Endothelial cell of umbilical vein (primary cell): ENCODE results near the gene FOXP1. TPM values are rescaled to one million over a fixed set of nuclear protein-coding genes. Genes with fewer than 3 reads are reported as not detected.
"Not testable (repeated sequence)": the region's sequence is repeated elsewhere in the genome, so short reads cannot be mapped to it uniquely, and the experiment has no call there.

Source experiments
- BruUV-seq: library from RNA; stranded (reverse); fragments of 400-500 nt; replicated peaks from 2 replicates; lab custom pipeline; 2021; lab: Mats Ljungman, UMichigan
- CTCF ChIA-PET: fragments of 300-600, 350-600 bp; sonication (Branson Sonifier 250); formaldehyde crosslinking; loops from one replicate; lab custom pipeline; 2021; ENCODE audit warnings: antibody characterized with exemption, inconsistent platforms; lab: Charles Lee
- POLR2A ChIA-PET: fragments of 300-600, 350-600 bp; sonication (Branson Sonifier 250); formaldehyde crosslinking; loops from one replicate; lab custom pipeline; 2021; ENCODE audit warnings: antibody characterized with exemption, inconsistent platforms; lab: Charles Lee
- DNase-seq: peaks from one replicate; pipeline ENCODE4 v3.0.0-alpha.2; 2011; ENCODE audit warnings: low read depth, low spot score
- FAIRE-seq: peaks from 2 replicates; lab custom pipeline; 2011; peaks lifted over from hg19 to GRCh38; lab: Jason Lieb, UNC
- H2AFZ ChIP-seq: 2 replicates; pipeline ENCODE4 v1.6.0; 2012; ENCODE audit warnings: low read depth, low read length, control low read depth, inconsistent platforms
- H3K27ac ChIP-seq: 2 replicates; pipeline ENCODE4 v1.5.1; 2011; ENCODE audit warnings: low read depth, mild to moderate bottlenecking, control low read depth, low read length, moderate library complexity; ENCODE audit not compliant: insufficient read depth
- H3K27me3 ChIP-seq, 2 experiments: 2 replicates each; pipeline versions ENCODE4 v1.6.0 to v1.6.1; 2011; ENCODE audit warnings: low read length in 2 of 2, mixed read lengths in 1 of 2; ENCODE audit not compliant: control insufficient read depth in 2 of 2, insufficient read depth in 2 of 2
- H3K36me3 ChIP-seq, 2 experiments: 2 replicates in 1 of 2; 3 replicates in 1 of 2; pipeline ENCODE4 v1.5.1; 2011; ENCODE audit warnings: low read length in 2 of 2, mild to moderate bottlenecking in 1 of 2, moderate library complexity in 1 of 2; ENCODE audit not compliant: control insufficient read depth in 2 of 2, insufficient read depth in 2 of 2; ENCODE audit errors: extremely low read depth in 1 of 2
- H3K4me1 ChIP-seq: 3 replicates; pipeline ENCODE4 v1.5.1; 2011; ENCODE audit warnings: mild to moderate bottlenecking, low read length; ENCODE audit not compliant: control insufficient read depth, insufficient read depth; ENCODE audit errors: extremely low read depth
- H3K4me2 ChIP-seq: 2 replicates; pipeline ENCODE4 v1.6.1; 2011; ENCODE audit warnings: low read length, control low read depth, mixed read lengths; ENCODE audit not compliant: insufficient read depth
- H3K4me3 ChIP-seq, 3 experiments: fragments of 200-600 bp in 1 of 3; sonication (generic), shearing (Covaris generic) in 1 of 3; replicated peaks in 1 of 3; 2 replicates each; pipeline ENCODE4 v1.5.1; 2011 to 2016; ENCODE audit warnings: control low read depth in 3 of 3, low read length in 3 of 3, mild to moderate bottlenecking in 2 of 3, inconsistent platforms in 1 of 3, low read depth in 1 of 3, moderate library complexity in 1 of 3; ENCODE audit not compliant: insufficient read depth in 1 of 3
- H3K79me2 ChIP-seq: 2 replicates; pipeline ENCODE4 v1.6.0; 2012; ENCODE audit warnings: low read length, inconsistent platforms; ENCODE audit not compliant: control insufficient read depth, insufficient read depth
- H3K9ac ChIP-seq: replicated peaks from 2 replicates; pipeline ENCODE3; 2011; ENCODE audit warnings: low read length, control low read depth; ENCODE audit not compliant: insufficient read depth; ENCODE audit errors: extremely low read depth
- H3K9me1 ChIP-seq: replicated peaks from 3 replicates; pipeline ENCODE4 v1.6.0; 2011; ENCODE audit warnings: mild to moderate bottlenecking, low read length; ENCODE audit not compliant: control insufficient read depth, insufficient read depth; ENCODE audit errors: extremely low read depth
- H3K9me3 ChIP-seq: replicated peaks from 2 replicates; pipeline ENCODE4 v1.5.1; 2012; ENCODE audit warnings: low read length, inconsistent platforms; ENCODE audit not compliant: control insufficient read depth, insufficient read depth
- H4K20me1 ChIP-seq: replicated peaks from 2 replicates; pipeline ENCODE3; 2011; ENCODE audit warnings: mild to moderate bottlenecking, low read length; ENCODE audit not compliant: control insufficient read depth, insufficient read depth; ENCODE audit errors: extremely low read depth
- CTCF ChIP-seq, 2 donors: IDR thresholded peaks; 1 replicate in 1 of 2; 2 replicates in 1 of 2; pipeline ENCODE4 v1.5.1; 2011; ENCODE audit warnings: low read length in 2 of 2, mild to moderate bottlenecking in 2 of 2, moderate library complexity in 2 of 2, control low read depth in 1 of 2, inconsistent platforms in 1 of 2, low read depth in 1 of 2; ENCODE audit not compliant: insufficient read depth in 1 of 2; ENCODE audit errors: extremely low read depth in 1 of 2
- EZH2 ChIP-seq: IDR thresholded peaks from 2 replicates; pipeline ENCODE4 v1.6.1; 2012; ENCODE audit warnings: borderline replicate concordance, low read depth, mild to moderate bottlenecking, moderate library complexity, low read length, inconsistent platforms; ENCODE audit not compliant: severe bottlenecking
- FOS ChIP-seq: IDR thresholded peaks from 2 replicates; pipeline ENCODE4 v1.6.1; 2011; ENCODE audit warnings: mild to moderate bottlenecking, low read length, moderate library complexity, borderline replicate concordance; ENCODE audit not compliant: insufficient read depth
- GATA2 ChIP-seq: IDR thresholded peaks from 2 replicates; pipeline ENCODE4 v1.7.0; 2011; ENCODE audit warnings: low read depth, mild to moderate bottlenecking, moderate library complexity, mixed read lengths, low read length; ENCODE audit not compliant: insufficient read length, insufficient read depth
- JUN ChIP-seq: IDR thresholded peaks from 2 replicates; pipeline ENCODE4 v1.6.1; 2011; ENCODE audit warnings: borderline replicate concordance, low read depth; ENCODE audit not compliant: insufficient read length, insufficient read depth
- MAX ChIP-seq: IDR thresholded peaks from 2 replicates; pipeline ENCODE4 v1.6.1; 2011; ENCODE audit not compliant: insufficient read depth, insufficient read length
- MYC ChIP-seq: IDR thresholded peaks from one replicate; pipeline ENCODE4 v1.6.1; 2011; ENCODE audit warnings: mild to moderate bottlenecking, low read depth, low read length
- POLR2A ChIP-seq: IDR thresholded peaks from 2 replicates; pipeline ENCODE4 v1.6.1; 2012; ENCODE audit warnings: low read depth, mild to moderate bottlenecking, control low read depth, low read length
- POLR2AphosphoS5 ChIP-seq: IDR thresholded peaks from 2 replicates; pipeline ENCODE4 v1.6.1; 2012; ENCODE audit warnings: low read depth, mild to moderate bottlenecking, control low read depth, low read length, moderate library complexity; ENCODE audit not compliant: insufficient read depth
- dilution Hi-C: fragments of 300-500 bp; cut with MboI; formaldehyde crosslinking; loops from one replicate; pipeline ENCODE4 v1.15.0; 2019; ENCODE audit warnings: low sequenced_read_pairs; ENCODE audit not compliant: extremely low pct_ligation_motif_present
- intact Hi-C: fragments of 100-400 bp; cut with micrococcal nuclease; formaldehyde crosslinking; loops from one replicate; pipeline ENCODE4 v1.10.0; 2022
- polyA plus RNA-seq, 4 experiments: library from polyadenylated mRNA; depleted of rRNA in 3 of 4; stranded (reverse) in 3 of 4; unstranded in 1 of 4; fragments of >200 nt; gene quantifications; 2 replicates each; pipeline versions ENCODE4 v1.2.1 to v1.2.3, GENCODE V29; 2011 to 2012; ENCODE audit warnings: missing spikeins in 1 of 4
- total RNA-seq: library from RNA; stranded (reverse); gene quantifications from 2 replicates; pipeline ENCODE4 v1.2.3, GENCODE V29; 2021

The FOXP1 gene
- total and polyA plus RNA-seq, 2 donors (not counting 3 experiments of a cell fraction or from before 2014, with no cell fraction given) = 41.0 to 107 TPM

DNA sequence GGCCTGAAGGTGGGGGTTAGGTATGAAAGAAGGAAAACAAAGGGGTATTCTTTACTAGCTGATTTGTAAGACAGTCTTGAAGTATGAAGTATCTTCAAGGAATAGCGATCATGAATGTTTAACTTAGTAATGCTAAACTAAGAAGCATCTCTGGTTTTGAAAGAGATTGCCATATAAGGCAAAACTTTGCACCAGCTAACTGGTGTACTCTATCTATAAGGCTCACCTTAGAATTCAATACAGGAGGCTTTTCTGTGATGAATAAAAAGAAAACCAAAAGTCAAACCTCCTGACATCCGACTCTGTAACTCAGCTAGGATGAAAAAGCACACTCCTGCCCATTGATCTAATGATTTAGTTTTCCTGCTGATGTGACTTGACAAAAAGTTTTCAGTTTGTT is 54.7 kb downstream of the FOXP1 start:
- no TSS peak for BruUV-seq
- FAIRE-seq (no peak), DNase-seq (no peak)
- Histone ChIP-seq H3K4me3 (no peak overlapping the region), H3K36me3 (no peaks in the 10 kb centered on the region), H3K27me3 (no peaks in the 10 kb centered on the region), H3K27ac (no peak overlapping the region), H3K79me2 (no peaks in the 10 kb centered on the region), H3K9ac (no peak overlapping the region), H4K20me1 (no peaks in the 10 kb centered on the region), H3K9me3 (no peaks in the 10 kb centered on the region), H2AFZ (no peak overlapping the region), H3K9me1 (no peaks in the 10 kb centered on the region), H3K4me2 (no peak overlapping the region), H3K4me1 (peaks cover 17% of the 10 kb centered on the region)
- dilution Hi-C loops = no loop called here
- ChIA-PET POLR2A (no interaction called here), CTCF (interaction anchor here (1.1 to 1.4 kb wide), 2 partner anchors 8 to 18 kb away, joined by 3 to 4 read pairs; no protein-coding TSS in a partner anchor)
- intact Hi-C loops = no loop called here
- TF ChIP-seq FOS (no peak), EZH2 (no peak), JUN (no peak), MYC (no peak), POLR2A (no peak), POLR2AphosphoS5 (no peak), CTCF (IDR thresholded peaks at IDR 0.05; ENCODE audit: extremely low read depth in 1 of 2, insufficient read depth in 1 of 2, low read depth in 1 of 2, low read length in 2 of 2) (no peak), GATA2 (no peak), MAX (no peak)

- CTCF ChIA-PET, H4K20me1 ChIP-seq, FAIRE-seq, H3K36me3 ChIP-seq, DNase-seq, H3K79me2 ChIP-seq, H3K9me1 ChIP-seq, POLR2A ChIA-PET, H3K4me3 ChIP-seq, intact Hi-C loops, H3K9ac ChIP-seq, H3K9me3 ChIP-seq, H3K27me3 ChIP-seq, dilution Hi-C loops, BruUV-seq, H3K27ac ChIP-seq, H2AFZ ChIP-seq, H3K4me2 ChIP-seq: not testable (repeated sequence)
- H3K4me1 ChIP-seq = peaks cover 22% of the 10 kb centered on the region
Measured at GRCh38 chr3:71526448-71526847, 57.1 kb downstream of the FOXP1 start.
